Esophagus muscularis mucosa (tissue), 3 donors: ENCODE measurements around the gene SLC2A5.
"Not testable (repeated sequence)": the region's sequence is repeated elsewhere in the genome, so short reads cannot be mapped to it uniquely, and the experiment has no call there.

Experiments used
- CTCF ChIP-seq, 3 experiments: fragments of 200-600 bp in 2 of 3; fragments of 450-650 bp in 1 of 3; sonication (generic) in 2 of 3; IDR thresholded peaks; one replicate each; pipeline ENCODE4 v1.5.1; 2017 to 2019; ENCODE audit warnings: antibody characterized with exemption in 3 of 3, mild to moderate bottlenecking in 2 of 3, moderate library complexity in 1 of 3
- EP300 ChIP-seq: sonication (generic); formaldehyde crosslinking; IDR thresholded peaks from one replicate; pipeline ENCODE4 v1.6.1; 2017; ENCODE audit warnings: antibody characterized with exemption

GRCh38 chr1:9093996-9094595, 24.7 kb upstream of the SLC2A5 start:
- TF ChIP-seq EP300; CTCF (IDR thresholded peaks at IDR 0.05): not testable (repeated sequence)
